ENCODE measurements around the gene PROC. TPM values are rescaled to one million over a fixed set of nuclear protein-coding genes. Genes with fewer than 3 reads are reported as not detected.

PROC gene
- polyA plus RNA-seq, 4 donors, result 1.0 to 26.3 (median 4.9) TPM

DNA sequence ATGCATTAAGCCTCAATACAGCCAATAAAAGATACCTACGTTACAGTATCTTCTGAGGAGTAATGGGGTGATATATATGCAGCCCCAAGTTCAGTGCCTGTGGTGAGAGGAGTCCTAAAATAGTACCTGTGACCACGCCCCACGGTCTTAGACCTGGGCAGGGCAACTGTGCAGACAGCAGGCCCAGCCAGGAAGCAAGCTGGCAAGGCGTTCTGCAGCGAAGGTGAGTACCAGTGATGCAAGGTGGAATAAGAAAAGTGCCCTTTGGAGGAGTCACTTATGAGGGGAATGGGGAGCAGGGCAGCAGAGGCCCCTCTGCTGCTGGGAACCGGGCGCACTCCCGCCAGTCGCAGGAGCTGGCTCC lies 17.7 kb upstream of the PROC start:
- no peak for FAIRE-seq
- H3K4me1 ChIP-seq (ENCODE audit: control insufficient read depth in 3 of 3, insufficient read depth in 2 of 3, low read depth in 1 of 3, low read length in 2 of 3), result peaks cover 4 to 66% (median 12%) of the 10 kb centered on the region in 3 donors
- peak; percentile 69 to 89 for DNase-seq
- H3K27me3 ChIP-seq (ENCODE audit: control insufficient read depth in 3 of 3, insufficient read depth in 3 of 3, low read length in 3 of 3), result no peaks in the 10 kb centered on the region
- H3K9me3 ChIP-seq (ENCODE audit: control insufficient read depth in 2 of 2, insufficient read depth in 1 of 2, low read depth in 1 of 2, low read length in 1 of 2), result no peaks in the 10 kb centered on the region
- peak overlapping the region in 2 of 3 donors; percentile 13 to 38 for H3K4me3 ChIP-seq (ENCODE audit: low read depth in 1 of 3, low read length in 3 of 3)
- 19 to 56% (median 42%) methylated on average over 9 of the region's 9 CpGs for WGBS, 3 donors
- no peaks in the 10 kb centered on the region for H3K36me3 ChIP-seq (ENCODE audit: control insufficient read depth in 3 of 3, insufficient read depth in 2 of 3, low read depth in 1 of 3, low read length in 3 of 3)
- peak overlapping the region; percentile 92 to 98 (median 93) for H3K27ac ChIP-seq (ENCODE audit: low read depth in 1 of 3, low read length in 2 of 3)

DNA sequence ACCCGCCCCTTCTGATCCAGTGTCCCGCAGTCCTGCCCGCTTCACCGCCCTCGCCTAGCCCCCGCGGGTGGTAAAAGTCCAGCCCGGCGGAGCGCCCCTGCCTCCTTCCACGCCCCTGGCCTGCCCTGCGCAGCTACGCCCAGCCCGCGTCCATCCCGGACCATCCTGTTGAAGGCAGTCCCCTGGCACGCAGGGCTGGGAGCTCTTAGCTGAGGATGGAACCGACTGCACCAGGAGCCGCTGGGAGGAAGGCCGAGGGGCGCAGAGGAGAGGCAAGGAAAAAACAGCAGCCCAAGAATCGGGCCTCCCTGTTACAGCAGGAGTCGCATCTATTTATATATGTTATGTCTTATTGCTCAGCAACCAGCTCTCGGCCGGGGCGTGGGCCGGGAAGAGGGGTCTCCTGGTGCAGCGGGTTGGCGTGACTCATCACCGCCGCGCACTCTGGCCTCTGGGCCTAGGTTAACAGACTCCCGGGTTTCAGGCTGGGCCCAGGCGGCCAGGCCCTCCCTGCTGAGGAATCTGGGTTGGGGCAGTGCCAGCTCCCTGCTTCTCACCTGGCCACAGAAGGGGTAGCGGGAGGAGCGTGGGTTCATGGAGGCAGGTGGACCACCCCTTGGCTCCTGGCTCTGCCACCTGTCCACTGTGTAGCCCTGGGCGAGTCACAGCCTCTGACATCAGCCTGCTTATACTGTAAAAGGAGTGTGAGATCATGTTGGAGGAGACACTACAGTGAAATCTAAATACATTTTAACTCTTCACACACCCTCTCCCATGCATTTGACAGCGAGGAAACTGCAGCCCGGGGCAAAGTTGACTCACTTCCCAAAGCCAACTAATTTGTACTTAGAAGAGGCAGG lies 17.1 kb upstream of the PROC start:
- Histone ChIP-seq H3K27ac (ENCODE audit: low read depth in 1 of 3, low read length in 2 of 3) (peak overlapping the region; percentile 92 to 98 (median 93)), H3K4me3 (ENCODE audit: low read depth in 1 of 3, low read length in 3 of 3) (peak overlapping the region in 2 of 3 donors; percentile 13 to 38), H3K4me1 (ENCODE audit: control insufficient read depth in 3 of 3, insufficient read depth in 2 of 3, low read depth in 1 of 3, low read length in 2 of 3) (peaks cover 4 to 69% (median 12%) of the 10 kb centered on the region in 3 donors), H3K36me3 (ENCODE audit: control insufficient read depth in 3 of 3, insufficient read depth in 2 of 3, low read depth in 1 of 3, low read length in 3 of 3) (no peaks in the 10 kb centered on the region), H3K9me3 (ENCODE audit: control insufficient read depth in 2 of 2, insufficient read depth in 1 of 2, low read depth in 1 of 2, low read length in 1 of 2) (no peaks in the 10 kb centered on the region), H3K27me3 (ENCODE audit: control insufficient read depth in 3 of 3, insufficient read depth in 3 of 3, low read length in 3 of 3) (no peaks in the 10 kb centered on the region)
- 17 to 46% (median 44%) methylated on average over 38 to 39 of the region's 39 CpGs for WGBS, 3 donors
- no peak for FAIRE-seq
- DNase-seq, result peak; percentile 93 to 97

DNA sequence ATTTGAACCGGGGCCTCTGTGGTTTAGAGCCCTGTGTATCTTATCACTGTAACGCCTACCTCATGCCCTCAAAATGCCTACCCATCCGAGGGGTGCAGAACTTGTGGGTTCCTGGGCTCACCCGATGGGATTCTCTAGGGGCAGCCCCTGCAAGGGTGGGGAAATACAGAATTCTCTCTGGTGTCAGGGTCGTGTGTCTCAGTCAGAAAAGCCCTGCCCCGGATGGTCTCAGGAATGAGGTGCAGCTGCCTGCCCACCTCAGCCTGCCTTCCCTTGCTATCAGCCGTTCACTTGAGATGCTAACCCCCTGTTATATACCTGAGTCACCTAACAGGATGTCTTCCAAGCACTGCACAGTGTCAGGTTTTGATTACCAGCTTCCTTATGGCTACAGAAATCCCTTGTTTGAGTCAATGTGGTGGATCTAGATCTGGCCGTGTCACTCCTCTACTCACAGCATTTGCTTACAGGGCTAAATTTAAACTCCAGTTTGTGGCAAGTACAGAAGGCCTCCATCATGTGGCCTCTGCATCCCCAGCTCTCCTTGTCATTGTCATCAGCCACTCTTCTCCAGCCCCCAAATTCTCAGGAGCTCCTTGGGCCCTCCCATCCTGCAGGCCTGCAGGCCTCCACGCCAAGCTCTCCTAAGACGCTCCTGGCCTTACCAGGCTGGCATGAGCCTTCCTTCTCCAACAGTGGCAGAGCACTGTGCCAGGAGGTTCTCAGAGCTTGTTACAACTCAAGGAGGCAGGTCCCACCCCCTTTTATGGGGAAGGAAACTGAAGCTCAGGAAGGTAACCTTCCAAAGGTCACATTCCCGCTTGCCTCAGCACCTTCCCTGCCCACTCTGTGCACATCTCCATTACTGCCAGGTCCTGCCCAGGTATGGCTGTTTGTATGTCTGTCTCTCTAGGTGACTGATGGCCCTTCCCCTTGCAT lies 16.2 kb upstream of the PROC start:
- Histone ChIP-seq H3K9me3 (ENCODE audit: control insufficient read depth in 2 of 2, insufficient read depth in 1 of 2, low read depth in 1 of 2, low read length in 1 of 2) (no peaks in the 10 kb centered on the region), H3K36me3 (ENCODE audit: control insufficient read depth in 3 of 3, insufficient read depth in 2 of 3, low read depth in 1 of 3, low read length in 3 of 3) (no peaks in the 10 kb centered on the region), H3K27ac (ENCODE audit: low read depth in 1 of 3, low read length in 2 of 3) (peak overlapping the region; percentile 92 to 97 (median 93)), H3K4me3 (ENCODE audit: low read depth in 1 of 3, low read length in 3 of 3) (peak overlapping the region in 1 of 3 donors; percentile 16), H3K27me3 (ENCODE audit: control insufficient read depth in 3 of 3, insufficient read depth in 3 of 3, low read length in 3 of 3) (no peaks in the 10 kb centered on the region), H3K4me1 (ENCODE audit: control insufficient read depth in 3 of 3, insufficient read depth in 2 of 3, low read depth in 1 of 3, low read length in 2 of 3) (peaks cover 4 to 69% (median 12%) of the 10 kb centered on the region in 3 donors)
- FAIRE-seq, result no peak
- DNase-seq, result peak; percentile 93 to 98
- 22 to 58% (median 36%) methylated on average over 11 of the region's 11 CpGs for WGBS, 3 donors

DNA sequence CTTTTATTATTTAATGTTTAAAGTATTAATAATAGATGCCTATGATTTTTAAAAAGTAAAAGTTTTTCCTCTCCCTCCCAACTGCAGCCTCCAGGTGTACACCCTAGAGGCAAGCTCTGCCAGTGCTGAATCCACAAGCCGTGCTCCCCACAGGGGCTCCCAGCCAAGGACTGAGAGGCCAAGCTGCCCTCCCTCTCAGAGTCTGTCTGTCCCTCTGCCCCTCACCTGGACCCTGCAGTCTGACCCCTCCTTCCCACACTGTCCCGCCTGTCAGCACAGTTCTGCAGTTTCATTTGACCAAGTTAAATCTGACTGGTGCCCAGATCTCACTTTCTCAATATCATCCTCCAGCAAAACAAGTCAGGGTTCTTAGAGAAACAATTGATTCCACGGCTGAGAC lies 14.8 kb upstream of the PROC start:
- Histone ChIP-seq H3K4me1 (ENCODE audit: control insufficient read depth in 3 of 3, insufficient read depth in 2 of 3, low read depth in 1 of 3, low read length in 2 of 3) (peaks cover 7 to 66% (median 13%) of the 10 kb centered on the region in 3 donors), H3K27ac (ENCODE audit: low read depth in 1 of 3, low read length in 2 of 3) (no peak overlapping the region), H3K4me3 (ENCODE audit: low read depth in 1 of 3, low read length in 3 of 3) (no peak overlapping the region), H3K9me3 (ENCODE audit: control insufficient read depth in 2 of 2, insufficient read depth in 1 of 2, low read depth in 1 of 2, low read length in 1 of 2) (no peaks in the 10 kb centered on the region), H3K36me3 (ENCODE audit: control insufficient read depth in 3 of 3, insufficient read depth in 2 of 3, low read depth in 1 of 3, low read length in 3 of 3) (no peaks in the 10 kb centered on the region), H3K27me3 (ENCODE audit: control insufficient read depth in 3 of 3, insufficient read depth in 3 of 3, low read length in 3 of 3) (no peaks in the 10 kb centered on the region)
- FAIRE-seq (no peak), DNase-seq (no peak)
- 83 to 84% (median 83%) methylated on average over 3 of the region's 3 CpGs for WGBS, 3 donors

DNA sequence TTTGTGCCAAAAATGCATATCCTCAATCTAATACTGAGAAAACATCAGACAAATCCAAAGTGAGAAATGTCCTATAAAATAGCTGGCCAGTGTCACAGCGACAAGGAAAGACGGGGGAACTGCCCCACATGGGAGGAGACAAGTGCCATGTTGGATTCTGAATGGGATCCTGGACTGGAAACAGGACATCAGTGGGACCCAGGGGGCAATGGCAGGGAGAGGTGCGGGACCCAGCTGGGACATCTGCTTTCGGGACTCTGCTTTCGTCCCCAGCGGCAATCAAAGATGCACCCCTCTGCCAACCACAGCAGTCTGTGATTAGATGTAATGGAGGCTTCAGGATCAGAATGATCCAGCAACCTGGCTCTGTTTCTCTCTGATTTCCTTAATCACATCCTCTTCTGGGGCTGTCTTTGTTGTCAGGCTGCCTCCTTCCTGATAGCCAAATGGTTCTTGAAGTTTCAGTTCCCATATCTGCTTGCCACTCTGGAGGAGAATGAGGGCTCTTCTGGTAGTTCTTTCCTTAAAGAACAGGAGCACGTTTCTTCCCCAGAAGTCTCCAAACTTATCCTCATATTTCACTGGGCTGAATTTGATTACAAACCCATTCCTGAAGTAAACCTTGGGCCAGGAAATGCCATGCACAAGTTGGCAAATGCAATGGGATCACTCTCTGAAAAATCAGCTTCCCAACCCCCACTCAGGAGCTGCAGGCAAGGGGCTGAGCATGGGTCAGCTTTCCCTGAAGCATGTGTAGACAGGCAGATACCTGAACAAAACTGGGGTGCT lies 13.6 kb upstream of the PROC start:
- FAIRE-seq (no peak), DNase-seq (no peak)

DNA sequence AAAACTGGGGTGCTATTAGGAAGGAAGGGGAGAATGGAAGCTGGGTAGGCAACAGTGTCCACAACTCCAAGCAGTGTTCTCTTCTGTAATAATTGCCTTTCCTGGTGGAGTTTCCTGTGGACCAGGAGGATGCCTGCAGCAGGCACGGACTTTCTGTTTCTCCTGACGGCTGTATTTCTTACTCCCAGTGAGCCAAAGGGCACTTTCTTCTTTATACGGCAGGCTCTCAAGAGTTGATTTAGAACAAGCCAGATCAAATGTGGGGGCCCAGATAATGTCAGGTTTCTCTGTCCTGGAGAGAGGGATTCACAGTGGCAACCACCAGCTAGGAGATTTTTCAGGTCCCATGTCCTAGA lies 13.0 kb upstream of the PROC start:
- DNase-seq (peak; percentile 66 to 67), FAIRE-seq (no peak)
- H3K36me3 ChIP-seq (ENCODE audit: control insufficient read depth in 3 of 3, insufficient read depth in 2 of 3, low read depth in 1 of 3, low read length in 3 of 3), result no peaks in the 10 kb centered on the region
- no peaks in the 10 kb centered on the region for H3K9me3 ChIP-seq (ENCODE audit: control insufficient read depth in 2 of 2, insufficient read depth in 1 of 2, low read depth in 1 of 2, low read length in 1 of 2)
- H3K27ac ChIP-seq (ENCODE audit: low read depth in 1 of 3, low read length in 2 of 3), result peak overlapping the region; percentile 45 to 85 (median 73)
- H3K4me1 ChIP-seq (ENCODE audit: control insufficient read depth in 3 of 3, insufficient read depth in 2 of 3, low read depth in 1 of 3, low read length in 2 of 3), result peaks cover 7 to 61% (median 14%) of the 10 kb centered on the region in 3 donors
- H3K27me3 ChIP-seq (ENCODE audit: control insufficient read depth in 3 of 3, insufficient read depth in 3 of 3, low read length in 3 of 3), result no peaks in the 10 kb centered on the region
- H3K4me3 ChIP-seq (ENCODE audit: low read depth in 1 of 3, low read length in 3 of 3), result no peak overlapping the region
- 14 to 46% (median 22%) methylated on average over 3 of the region's 3 CpGs for WGBS, 3 donors

More for the DNA sequence above, 13.6 kb upstream of the PROC start:
- no peaks in the 10 kb centered on the region for H3K9me3 ChIP-seq (ENCODE audit: control insufficient read depth in 2 of 2, insufficient read depth in 1 of 2, low read depth in 1 of 2, low read length in 1 of 2)
- 89% methylated on average over 7 of the region's 7 CpGs for WGBS, 3 donors
- H3K36me3 ChIP-seq (ENCODE audit: control insufficient read depth in 3 of 3, insufficient read depth in 2 of 3, low read depth in 1 of 3, low read length in 3 of 3), result no peaks in the 10 kb centered on the region
- H3K27me3 ChIP-seq (ENCODE audit: control insufficient read depth in 3 of 3, insufficient read depth in 3 of 3, low read length in 3 of 3), result no peaks in the 10 kb centered on the region
- H3K4me1 ChIP-seq (ENCODE audit: control insufficient read depth in 3 of 3, insufficient read depth in 2 of 3, low read depth in 1 of 3, low read length in 2 of 3), result peaks cover 7 to 64% (median 15%) of the 10 kb centered on the region in 3 donors
- peak overlapping the region; percentile 15 to 85 (median 53) for H3K27ac ChIP-seq (ENCODE audit: low read depth in 1 of 3, low read length in 2 of 3)
- no peak overlapping the region for H3K4me3 ChIP-seq (ENCODE audit: low read depth in 1 of 3, low read length in 3 of 3)

DNA sequence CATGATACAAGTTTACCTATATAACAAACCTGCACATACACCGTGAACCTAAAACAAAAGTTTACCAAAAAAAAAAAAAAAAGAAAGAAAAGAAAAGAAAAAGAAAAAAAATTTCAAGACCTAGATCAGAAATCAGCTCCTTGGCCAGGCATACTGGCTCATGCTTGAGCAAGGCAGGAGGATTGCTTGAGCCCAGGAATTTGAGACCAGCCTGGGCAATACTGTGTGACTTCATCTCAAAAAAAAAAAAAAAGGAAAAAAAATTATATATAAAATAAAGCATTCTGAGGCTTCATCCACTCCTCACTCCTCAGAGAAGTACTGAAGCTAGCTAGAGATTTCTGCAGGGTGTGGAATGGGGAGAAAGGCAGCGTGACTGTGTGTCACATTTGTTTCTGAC lies 11.8 kb upstream of the PROC start:
- no peaks in the 10 kb centered on the region for H3K27me3 ChIP-seq (ENCODE audit: control insufficient read depth in 3 of 3, insufficient read depth in 3 of 3, low read length in 3 of 3)
- DNase-seq, result no peak
- no peaks in the 10 kb centered on the region for H3K36me3 ChIP-seq (ENCODE audit: control insufficient read depth in 3 of 3, insufficient read depth in 2 of 3, low read depth in 1 of 3, low read length in 3 of 3)
- no peak overlapping the region for H3K4me3 ChIP-seq (ENCODE audit: low read depth in 1 of 3, low read length in 3 of 3)
- H3K9me3 ChIP-seq (ENCODE audit: control insufficient read depth in 2 of 2, insufficient read depth in 1 of 2, low read depth in 1 of 2, low read length in 1 of 2), result no peaks in the 10 kb centered on the region
- 96 to 98% (median 97%) methylated on average over 2 of the region's 2 CpGs for WGBS, 3 donors
- H3K27ac ChIP-seq (ENCODE audit: low read depth in 1 of 3, low read length in 2 of 3), result no peak overlapping the region
- no peak for FAIRE-seq
- peaks cover 5 to 49% (median 14%) of the 10 kb centered on the region in 3 donors for H3K4me1 ChIP-seq (ENCODE audit: control insufficient read depth in 3 of 3, insufficient read depth in 2 of 3, low read depth in 1 of 3, low read length in 2 of 3)

DNA sequence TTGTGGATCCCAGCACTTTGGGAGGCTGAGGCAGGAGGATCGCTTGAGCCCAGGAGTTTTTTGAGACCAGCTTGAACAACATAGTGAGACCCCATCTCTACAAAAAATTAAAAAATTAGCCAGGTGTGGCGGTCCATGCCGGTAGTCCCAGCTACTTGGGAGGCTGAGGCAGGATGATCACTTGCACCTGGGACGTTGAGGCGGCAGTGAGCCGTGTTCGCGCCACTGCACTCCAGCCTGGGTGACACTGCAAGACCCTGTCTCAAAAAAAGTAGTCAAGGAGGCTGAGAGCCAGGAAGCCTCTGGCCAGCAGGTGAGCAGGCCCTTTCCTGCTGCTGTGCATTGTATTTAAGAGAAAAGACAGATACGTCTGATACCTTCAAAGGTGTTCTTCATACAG lies 11.1 kb upstream of the PROC start:
- no peaks in the 10 kb centered on the region for H3K9me3 ChIP-seq (ENCODE audit: control insufficient read depth in 2 of 2, insufficient read depth in 1 of 2, low read depth in 1 of 2, low read length in 1 of 2)
- FAIRE-seq (no peak), DNase-seq (no peak)

More for the DNA sequence above, 11.1 kb upstream of the PROC start:
- 92 to 95% (median 94%) methylated on average over 9 of the region's 9 CpGs for WGBS, 3 donors
- Histone ChIP-seq H3K4me3 (ENCODE audit: low read depth in 1 of 3, low read length in 3 of 3) (no peak overlapping the region), H3K36me3 (ENCODE audit: control insufficient read depth in 3 of 3, insufficient read depth in 2 of 3, low read depth in 1 of 3, low read length in 3 of 3) (no peaks in the 10 kb centered on the region), H3K4me1 (ENCODE audit: control insufficient read depth in 3 of 3, insufficient read depth in 2 of 3, low read depth in 1 of 3, low read length in 2 of 3) (peaks cover 3 to 42% (median 9%) of the 10 kb centered on the region in 3 donors), H3K27me3 (ENCODE audit: control insufficient read depth in 3 of 3, insufficient read depth in 3 of 3, low read length in 3 of 3) (no peaks in the 10 kb centered on the region), H3K27ac (ENCODE audit: low read depth in 1 of 3, low read length in 2 of 3) (peak overlapping the region in 1 of 3 donors; percentile 70)

Data from small intestine (tissue), 7 donors.